NCI-H128 (cell line): Measurements from ENCODE around the gene HCAR2.
"Not testable (repeated sequence)": the region's sequence is repeated elsewhere in the genome, so short reads cannot be mapped to it uniquely, and the experiment has no call there.

Source experiments
- DNase-seq: peaks from one replicate; lab custom pipeline; 2025; ENCODE audit not compliant: unreplicated experiment; lab: John Stamatoyannopoulos, UW

Gene HCAR2

DNA sequence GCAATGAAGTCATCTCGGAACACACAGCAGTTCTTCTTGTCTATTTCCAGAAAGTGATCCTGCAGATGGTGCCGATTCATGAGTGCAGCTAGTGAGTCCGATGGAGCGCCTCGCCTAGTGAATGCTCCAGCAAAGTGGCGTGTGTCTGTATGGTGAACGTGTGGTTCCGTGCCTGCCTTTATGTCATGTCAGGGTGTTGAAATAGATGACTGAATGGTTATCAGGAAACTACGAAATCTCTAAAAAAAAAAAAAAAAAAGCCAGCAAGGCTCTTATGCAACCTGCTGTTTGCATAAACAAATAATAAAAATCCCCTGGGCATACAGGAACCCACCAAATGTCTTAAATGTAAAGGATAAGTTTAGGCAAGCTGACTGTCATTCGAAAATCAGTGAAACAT, 13.5 kb upstream of the HCAR2 start, which contains the start of gene HCAR3:
Gene HCAR3 (minus strand): TSS at position 154 of the 400 bp plus-strand sequence. CDS start 74 bp downstream, at position 80.
- DNase-seq = not testable (repeated sequence)

DNA sequence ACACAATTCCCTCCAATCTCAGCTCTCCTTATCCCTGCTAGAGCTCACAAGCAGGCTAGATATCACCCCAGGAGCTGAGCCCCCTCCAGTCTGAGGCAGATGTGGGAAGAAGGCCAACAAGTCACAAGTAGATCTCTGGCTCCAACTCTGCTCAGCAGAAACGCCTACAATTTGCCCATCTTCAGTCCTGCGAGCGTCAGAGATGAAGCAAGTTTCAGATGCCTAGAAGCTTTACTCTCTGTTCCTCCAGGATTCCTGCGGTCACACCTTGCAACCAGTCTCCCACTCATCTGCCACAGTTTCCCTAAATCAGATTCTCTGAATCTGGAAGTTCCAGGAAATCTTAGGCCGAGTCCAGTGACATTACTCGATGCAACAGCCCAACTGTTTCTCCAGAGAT, 12.1 kb upstream of the HCAR2 start:
- DNase-seq = not testable (repeated sequence)

DNA sequence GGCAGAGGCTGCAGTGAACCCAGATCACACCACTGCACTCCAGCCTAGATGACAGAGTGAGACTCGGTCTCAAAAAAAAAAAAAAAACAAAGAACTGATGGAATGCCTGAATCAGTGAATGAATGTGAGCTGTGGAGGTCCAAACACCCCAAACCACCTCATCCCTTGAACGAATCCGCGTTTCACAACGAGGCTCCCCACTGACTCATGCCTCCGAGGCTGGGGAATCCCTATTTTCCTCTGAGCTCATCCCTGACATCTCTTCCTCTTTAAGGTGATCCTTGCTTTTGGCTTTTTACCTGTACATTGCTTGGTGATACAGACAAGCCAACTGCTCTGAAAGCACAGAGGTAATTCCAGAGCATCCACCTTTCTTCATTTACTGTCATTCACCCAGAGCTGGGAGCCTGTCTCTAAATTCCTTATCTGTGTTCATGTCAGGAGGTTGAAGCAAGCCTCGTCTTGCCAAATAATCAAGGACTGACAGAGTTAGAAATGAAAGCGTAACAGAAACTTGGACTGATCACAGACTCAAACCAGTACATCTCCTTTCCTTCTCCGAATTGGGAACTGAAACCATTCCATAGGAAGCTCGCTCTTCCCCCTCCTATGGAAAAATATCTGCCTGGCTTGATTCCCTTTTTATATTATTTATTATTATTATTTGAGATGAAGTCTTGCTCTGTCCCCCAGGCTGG, 10.5 kb upstream of the HCAR2 start:
- not testable (repeated sequence) for DNase-seq

DNA sequence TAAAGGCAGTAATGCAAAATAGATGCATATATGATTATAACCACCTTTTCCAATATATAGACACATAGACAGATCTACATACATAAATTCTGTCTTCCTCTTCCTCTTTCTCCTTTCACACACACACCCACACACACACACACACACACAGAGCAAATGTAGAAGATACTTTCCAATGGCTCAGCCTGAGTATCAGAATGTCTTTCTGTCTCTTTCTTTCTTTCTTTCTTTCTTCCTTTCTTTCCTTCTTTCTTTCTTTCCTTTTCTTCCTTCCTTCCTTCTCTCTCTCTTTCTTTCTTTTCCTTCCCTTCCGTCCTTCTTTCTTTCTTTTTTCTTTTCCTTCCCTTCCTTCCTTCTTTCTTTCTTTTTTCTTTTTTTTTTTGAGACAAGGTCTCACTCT, 8.1 kb upstream of the HCAR2 start:
- not testable (repeated sequence) for DNase-seq

DNA sequence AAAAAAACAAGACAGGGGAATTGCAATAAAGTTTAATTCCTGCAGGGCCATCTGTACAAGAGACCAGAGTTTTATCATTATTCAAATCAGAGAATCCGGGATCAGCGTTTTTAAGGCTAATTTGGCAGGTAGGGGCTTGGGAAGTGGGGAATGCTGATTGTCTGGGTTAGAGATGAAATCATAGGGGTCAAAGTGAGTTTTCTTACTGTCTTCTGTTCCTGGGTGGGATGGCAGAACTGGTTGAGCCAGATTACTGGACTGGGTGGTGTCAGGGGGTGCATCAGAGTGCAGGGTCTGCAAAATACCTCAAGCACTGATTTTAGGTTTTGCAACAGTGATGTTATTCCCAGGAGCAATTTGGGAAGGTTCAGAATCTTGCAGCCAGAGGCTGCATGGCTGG, 7.2 kb upstream of the HCAR2 start:
- DNase-seq = not testable (repeated sequence)

DNA sequence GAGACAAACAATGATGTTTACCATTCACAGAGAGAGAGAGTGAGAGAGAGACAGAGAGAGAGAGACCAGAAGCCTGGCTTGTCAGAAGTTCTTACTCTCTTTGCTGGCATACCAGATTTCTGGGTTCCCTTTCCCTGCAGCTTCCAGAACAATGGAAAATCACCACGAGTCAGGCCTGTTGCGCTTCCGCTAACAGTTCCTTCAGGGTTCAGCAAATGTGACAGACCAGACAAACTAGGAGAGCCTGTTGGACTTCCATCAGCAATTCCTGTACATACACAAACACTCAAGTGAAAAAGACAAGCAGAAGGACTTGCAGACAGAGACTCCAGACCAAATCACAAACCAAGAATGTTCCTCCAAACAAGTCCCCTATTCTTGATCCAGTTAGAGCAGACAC, 6.1 kb upstream of the HCAR2 start:
- not testable (repeated sequence) for DNase-seq

DNA sequence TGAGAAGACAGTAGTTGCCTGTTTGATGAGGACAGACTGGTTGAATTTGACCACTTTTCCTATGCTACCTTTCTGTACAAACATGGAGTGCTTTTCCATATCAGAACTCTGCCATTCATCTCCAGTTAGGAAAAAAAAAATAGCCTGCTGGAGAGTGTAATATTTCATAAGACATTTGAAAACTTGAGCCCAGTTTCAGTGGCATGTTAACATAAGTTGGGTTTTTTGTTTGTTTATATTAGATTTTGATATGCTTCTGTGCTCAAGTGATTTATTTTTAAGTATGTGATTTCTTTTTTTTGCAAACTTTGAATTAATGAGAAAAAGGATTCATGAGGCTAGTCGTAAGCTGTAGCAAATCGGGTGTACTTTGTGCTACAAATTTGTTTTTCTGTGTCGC, 684 bp upstream of the HCAR2 start:
- DNase-seq = not testable (repeated sequence)

DNA sequence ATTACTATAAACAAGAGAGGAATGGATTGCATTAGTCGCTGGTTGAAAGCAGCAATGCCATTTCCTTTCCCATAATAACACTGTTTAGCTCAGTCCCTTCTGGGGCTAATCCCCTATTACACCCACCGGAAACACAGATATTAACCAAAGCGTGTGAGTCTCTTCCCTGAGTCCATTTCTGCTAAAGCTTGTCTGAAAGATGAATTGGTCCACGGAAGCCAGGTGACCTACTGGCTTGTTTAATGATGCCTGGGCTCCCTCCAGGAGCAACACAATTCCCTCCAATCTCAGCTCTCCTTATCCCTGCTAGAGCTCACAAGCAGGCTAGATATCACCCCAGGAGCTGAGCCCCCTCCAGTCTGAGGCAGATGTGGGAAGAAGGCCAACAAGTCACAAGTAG, 1.7 kb downstream of the HCAR2 start:
- not testable (repeated sequence) for DNase-seq

DNA sequence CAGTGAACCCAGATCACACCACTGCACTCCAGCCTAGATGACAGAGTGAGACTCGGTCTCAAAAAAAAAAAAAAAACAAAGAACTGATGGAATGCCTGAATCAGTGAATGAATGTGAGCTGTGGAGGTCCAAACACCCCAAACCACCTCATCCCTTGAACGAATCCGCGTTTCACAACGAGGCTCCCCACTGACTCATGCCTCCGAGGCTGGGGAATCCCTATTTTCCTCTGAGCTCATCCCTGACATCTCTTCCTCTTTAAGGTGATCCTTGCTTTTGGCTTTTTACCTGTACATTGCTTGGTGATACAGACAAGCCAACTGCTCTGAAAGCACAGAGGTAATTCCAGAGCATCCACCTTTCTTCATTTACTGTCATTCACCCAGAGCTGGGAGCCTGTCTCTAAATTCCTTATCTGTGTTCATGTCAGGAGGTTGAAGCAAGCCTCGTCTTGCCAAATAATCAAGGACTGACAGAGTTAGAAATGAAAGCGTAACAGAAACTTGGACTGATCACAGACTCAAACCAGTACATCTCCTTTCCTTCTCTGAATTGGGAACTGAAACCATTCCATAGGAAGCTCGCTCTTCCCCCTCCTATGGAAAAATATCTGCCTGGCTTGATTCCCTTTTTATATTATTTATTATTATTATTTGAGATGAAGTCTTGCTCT, 3.0 kb downstream of the HCAR2 start:
- not testable (repeated sequence) for DNase-seq

DNA sequence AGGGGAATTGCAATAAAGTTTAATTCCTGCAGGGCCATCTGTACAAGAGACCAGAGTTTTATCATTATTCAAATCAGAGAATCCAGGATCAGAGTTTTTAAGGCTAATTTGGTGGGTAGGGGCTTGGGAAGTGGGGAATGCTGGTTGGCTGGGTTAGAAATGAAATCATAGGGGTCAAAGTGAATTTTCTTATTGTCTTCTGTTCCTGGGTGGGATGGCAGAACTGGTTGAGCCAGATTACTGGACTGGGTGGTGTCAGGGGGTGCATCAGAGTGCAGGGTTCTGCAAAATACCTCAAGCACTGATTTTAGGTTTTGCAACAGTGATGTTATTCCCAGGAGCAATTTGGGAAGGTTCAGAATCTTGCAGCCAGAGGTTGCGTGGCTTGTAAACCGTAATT, 6.2 kb downstream of the HCAR2 start:
- DNase-seq = not testable (repeated sequence)

DNA sequence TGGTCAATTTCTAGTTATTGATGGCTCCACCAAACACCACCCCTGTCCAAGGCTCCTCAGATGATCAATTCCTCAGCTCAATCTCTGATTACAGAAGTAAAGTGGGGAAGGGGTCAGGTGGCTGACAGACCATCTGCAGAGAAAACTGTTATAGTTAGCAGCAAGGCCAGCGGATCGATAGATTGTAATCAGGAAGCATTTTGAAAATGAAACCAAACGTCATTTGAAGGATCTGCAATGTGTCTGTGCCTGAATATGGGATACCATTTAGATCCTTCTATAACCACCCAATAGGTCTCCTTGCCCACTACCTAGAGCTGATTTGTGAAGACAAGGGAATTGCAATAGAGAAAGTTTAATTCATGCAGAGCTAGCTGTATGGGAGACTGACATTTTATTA, 11.6 kb downstream of the HCAR2 start:
- DNase-seq = no peak

DNA sequence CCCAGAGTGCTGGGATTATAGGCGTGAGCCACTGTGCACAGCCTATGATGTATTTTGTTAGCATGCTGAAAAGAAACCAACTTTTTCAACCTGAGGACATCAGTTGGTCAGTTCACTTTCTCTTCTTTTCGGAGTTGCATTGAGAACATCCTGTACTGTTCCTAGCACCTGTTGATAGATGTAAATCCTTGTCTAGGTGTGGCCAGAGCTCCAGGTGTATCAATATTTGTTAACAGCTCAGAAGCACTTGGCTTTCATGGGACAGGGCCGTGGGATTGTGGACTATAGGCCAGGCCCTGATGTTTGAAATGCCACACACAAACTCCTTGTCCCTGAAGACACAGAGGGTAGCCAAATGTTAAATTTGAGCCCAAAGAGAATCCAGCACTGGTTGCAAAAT, 14.9 kb downstream of the HCAR2 start:
- no peak for DNase-seq

DNA sequence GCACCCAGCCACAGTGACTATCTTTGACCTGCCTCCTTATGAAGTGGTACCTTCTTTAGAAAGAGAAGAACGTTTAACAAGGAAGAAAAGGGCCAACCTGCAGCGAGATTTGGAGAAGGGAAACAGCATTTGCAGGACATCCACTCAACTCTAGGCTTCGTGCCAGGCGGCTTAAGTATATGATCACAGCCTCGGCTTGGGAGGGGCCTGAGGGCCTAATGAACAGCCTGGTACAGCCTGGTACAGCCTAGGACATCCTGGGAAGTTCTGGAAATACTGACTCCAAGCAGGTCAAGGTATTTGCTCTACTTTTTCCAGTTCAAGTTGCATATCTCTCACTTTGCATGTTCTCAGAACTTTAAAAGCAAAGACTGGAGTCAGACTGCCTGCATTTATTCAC, 16.1 kb downstream of the HCAR2 start:
- DNase-seq = no peak

DNA sequence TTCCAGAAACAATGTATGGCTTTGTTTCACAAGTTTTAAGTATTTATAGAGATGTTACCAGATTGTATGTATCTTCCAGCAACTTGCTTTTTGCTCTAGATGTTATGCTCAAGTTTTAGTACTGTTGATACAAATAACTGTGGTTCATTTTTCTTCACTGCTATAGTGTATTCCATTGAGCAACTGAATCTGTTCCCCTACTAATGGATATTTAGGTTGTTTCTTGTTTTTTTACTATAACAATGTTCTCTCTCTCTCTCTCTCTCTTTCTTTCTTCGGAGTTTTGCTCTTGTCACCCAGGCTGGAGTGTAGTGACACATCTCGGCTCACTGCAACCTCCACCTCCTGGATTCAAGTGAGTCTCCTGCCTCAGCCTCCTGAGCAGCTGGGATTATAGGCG, 16.6 kb downstream of the HCAR2 start:
- DNase-seq = no peak

DNA sequence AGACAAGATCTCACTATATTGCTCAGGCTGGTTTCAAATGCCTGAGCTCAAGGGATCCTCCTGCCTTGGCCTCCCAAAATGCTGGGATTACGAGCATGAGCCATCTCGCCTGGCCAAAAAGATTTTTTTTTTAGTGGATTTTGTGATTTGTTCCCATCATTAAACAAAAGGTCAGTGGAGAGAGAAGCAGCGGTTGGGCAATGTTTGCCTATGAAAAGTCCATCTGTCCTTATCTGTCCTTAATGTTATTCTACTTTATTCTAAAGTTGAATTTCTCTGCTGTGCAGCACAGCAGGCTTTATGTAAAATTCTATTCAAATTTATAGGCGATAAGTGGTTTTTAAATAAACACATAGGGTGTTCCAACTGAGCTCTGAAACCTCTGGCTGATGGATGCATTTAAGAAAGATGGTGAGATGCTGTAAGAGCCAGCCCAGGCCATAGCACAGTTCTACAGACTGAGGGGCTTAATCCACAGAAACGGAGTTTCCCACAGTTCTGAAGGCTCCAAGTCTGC, 18.8 kb downstream of the HCAR2 start:
- no peak for DNase-seq

DNA sequence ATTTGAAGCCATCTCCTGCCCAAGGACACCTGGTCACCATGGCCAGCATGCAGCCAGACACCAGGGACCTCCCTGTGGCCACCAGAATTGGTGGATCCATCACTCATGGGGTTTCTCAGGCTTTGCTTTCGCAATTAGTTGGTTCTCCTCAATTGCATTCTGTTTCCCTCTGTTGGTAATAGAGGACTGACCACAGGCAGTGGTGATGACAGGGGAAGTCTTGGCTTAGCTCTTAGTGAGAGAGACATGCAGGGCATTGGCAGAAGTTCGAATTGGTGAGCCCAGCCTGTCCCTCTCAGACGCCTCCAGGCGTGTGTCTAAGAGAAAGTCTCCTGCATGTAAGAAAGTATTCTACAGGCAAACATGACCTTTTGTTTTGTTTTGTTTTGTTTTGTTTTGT, 21.3 kb downstream of the HCAR2 start:
- DNase-seq = no peak

DNA sequence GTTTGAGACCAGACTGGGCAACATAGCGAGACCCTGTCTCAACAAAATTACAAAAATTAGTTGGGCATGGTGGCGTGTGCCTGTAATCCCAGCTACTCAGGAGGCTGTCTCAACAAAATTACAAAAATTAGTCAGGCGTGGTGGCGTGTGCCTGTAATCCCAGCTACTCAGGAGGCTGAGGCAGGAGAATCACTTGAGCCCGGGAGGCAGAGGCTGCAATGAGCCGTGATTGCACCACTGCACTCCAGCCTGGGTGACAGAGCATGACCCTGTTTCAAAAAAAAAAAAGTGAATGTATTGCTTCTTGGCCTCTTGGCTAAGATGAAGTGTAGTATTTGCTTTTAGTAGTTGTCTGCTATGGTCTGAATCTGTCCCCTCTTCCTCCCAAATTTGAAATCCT, 22.2 kb downstream of the HCAR2 start:
- DNase-seq = not testable (repeated sequence)

DNA sequence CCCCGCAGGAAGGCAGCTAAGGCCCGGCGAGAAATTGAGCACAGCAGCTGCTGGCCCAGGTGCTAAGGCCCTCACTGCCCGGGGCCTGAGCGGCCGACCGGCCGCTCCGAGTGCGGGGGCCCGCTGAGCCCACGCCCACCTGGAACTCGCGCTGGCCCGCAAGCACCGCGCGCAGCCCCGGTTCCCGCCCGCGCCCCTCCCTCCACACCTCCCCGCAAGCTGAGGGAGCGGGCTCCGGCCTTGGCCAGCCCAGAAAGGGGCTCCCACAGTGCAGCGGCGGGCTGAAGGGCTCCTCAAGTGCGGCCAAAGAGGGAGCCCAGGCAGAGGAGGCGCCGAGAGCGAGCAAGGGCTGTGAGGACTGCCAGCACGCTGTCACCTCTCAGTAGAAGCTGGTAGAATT, 26.4 kb downstream of the HCAR2 start:
- DNase-seq = not testable (repeated sequence)

DNA sequence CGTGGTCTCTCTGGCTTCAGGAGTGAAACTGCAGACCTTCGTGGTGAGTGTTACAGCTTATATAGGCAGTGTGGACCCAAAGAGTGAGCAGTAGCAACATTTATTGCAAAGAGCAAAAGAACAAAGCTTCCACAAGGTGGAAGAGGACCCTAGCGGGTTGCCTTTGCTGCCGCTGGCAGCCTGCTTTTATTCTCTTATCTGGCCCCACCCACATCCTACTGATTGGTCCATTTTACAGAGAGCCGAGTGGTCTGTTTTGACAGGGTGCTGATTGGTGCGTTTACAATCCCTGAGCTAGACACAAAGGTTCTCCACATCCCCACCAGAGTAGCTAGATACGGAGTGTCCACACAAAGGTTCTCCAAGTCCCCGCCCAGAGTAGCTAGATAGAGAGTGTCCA, 27.1 kb downstream of the HCAR2 start:
- not testable (repeated sequence) for DNase-seq

DNA sequence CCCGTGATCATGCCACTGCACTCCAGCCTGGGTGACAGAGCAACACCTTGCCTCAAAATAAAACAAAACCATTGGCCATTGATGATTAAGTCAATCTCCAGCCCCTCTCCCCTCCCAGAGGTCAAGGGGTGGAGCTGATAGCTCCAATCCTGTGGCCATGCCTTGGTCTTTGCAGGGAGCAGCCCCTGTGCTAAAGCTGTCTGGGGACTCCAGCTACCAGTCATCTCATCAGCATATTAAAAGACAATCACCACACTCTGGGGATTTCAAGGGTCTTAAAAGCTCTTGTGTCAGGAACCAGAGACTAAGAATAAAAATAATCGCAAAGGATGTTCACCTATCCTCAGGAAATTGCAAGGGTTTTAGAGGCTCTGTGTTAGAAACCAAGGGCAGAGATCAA, 30.6 kb downstream of the HCAR2 start:
- DNase-seq = no peak

DNA sequence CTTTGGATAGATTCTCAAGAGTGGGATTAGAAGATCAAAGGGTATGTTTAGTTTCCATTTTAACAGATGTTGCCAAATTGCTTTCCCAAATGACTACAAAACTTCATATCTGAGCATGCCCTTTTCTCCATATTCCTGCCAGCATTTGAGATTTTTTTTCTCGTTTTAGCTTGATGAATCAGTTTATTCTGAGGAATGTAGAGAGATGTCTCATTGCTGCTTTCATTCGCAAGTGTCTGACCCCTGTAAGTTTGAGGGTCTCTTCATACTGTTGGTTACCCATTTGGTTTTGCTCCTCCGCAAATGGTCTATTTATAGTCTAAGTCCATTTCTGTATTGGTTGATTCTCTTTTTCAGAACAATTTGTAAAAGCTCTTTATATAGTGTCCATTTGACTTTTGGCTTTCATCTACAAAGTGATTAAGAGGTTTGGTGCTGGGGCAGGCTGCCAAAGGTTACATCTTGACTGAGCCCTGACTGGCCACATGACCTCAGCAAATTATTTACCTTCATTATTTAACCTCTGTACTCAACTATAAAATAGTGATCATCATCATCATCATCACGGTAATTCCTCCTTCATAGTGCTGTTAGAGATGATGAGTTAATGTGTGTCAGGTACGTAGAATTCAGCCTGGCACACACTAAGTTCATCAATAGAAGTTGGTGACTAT, 33.6 kb downstream of the HCAR2 start:
- no peak for DNase-seq

DNA sequence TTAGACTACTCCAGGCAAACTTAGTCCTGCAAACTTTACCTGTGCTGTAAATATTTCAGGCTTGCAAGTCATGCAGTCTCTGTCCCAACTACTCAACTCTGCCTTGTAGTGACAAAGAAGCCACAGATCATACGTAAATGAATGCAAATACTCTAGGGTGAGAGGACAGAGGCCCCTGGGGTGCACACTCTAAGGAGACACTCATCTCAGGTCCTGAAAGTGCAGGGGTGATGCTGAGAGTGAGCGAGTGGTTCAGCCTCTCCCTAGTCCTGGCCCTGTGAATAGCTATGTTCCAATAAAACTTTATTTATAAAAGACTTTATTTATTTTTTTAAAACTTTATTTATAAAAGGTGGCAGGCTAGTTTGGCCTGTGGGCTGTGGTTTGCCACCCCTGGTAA, 34.9 kb downstream of the HCAR2 start:
- no peak for DNase-seq
